H1 (cell line): Measurements from ENCODE around the gene NAT10. TPM values are rescaled to one million over a fixed set of nuclear protein-coding genes. Genes with fewer than 3 reads are reported as not detected.

Experiments
- GABPA ChIP-seq: IDR thresholded peaks from 2 replicates; pipeline ENCODE4 v1.6.1; 2011; ENCODE audit warnings: mild to moderate bottlenecking, low read length, moderate library complexity, borderline replicate concordance; ENCODE audit not compliant: insufficient read depth
- GTF2F1 ChIP-seq: IDR thresholded peaks from 2 replicates; pipeline ENCODE4 v1.6.1; 2012; ENCODE audit warnings: low read depth, low read length, improper control_type of control experiment, borderline replicate concordance
- PHF8 ChIP-seq: fragments of 200-600 bp; sonication (generic); conservative IDR thresholded peaks from 2 replicates; pipeline ENCODE4 v1.7.1; 2012; ENCODE audit warnings: low read depth, mild to moderate bottlenecking, inconsistent platforms, low read length, moderate library complexity
- RAD21 ChIP-seq, 2 experiments: IDR thresholded peaks in 1 of 2; conservative IDR thresholded peaks in 1 of 2; 2 replicates each; pipeline ENCODE4 v1.6.1; 2011; ENCODE audit warnings: low read depth in 2 of 2, low read length in 2 of 2, improper control_type of control experiment in 1 of 2, inconsistent platforms in 1 of 2, mild to moderate bottlenecking in 1 of 2, moderate library complexity in 1 of 2
- RFX5 ChIP-seq: IDR thresholded peaks from 2 replicates; pipeline ENCODE4 v1.6.1; 2011; ENCODE audit warnings: low read depth, low read length, improper control_type of control experiment, borderline replicate concordance
- SIRT6 ChIP-seq: IDR thresholded peaks from one replicate; pipeline ENCODE4 v1.7.1; 2012; ENCODE audit warnings: low read length, inconsistent platforms
- SRF ChIP-seq: IDR thresholded peaks from 2 replicates; pipeline ENCODE4 v1.6.1; 2011; ENCODE audit warnings: mild to moderate bottlenecking, low read depth, low read length, moderate library complexity
- TCF12 ChIP-seq: IDR thresholded peaks from 2 replicates; pipeline ENCODE4 v1.6.1; 2011; ENCODE audit warnings: low read depth, mild to moderate bottlenecking, low read length
- polyA plus RNA-seq, 7 experiments: library from polyadenylated mRNA; depleted of rRNA in 3 of 7; stranded (reverse) in 5 of 7; unstranded in 2 of 7; fragments of >200 nt in 5 of 7; fragments of 200-250 nt in 2 of 7; gene quantifications; 1 replicate in 5 of 7; 2 replicates in 1 of 7; 4 replicates in 1 of 7; pipeline versions ENCODE4 v1.2.1 to v1.2.3, GENCODE V29; 2011 to 2013; ENCODE audit warnings: missing spikeins in 2 of 7, mixed read lengths in 2 of 7
- total RNA-seq: library from RNA; stranded (reverse); fragmentation: NEBNext Ultra II Directional; extraction: Animal tissue kit (Norgen Biotek cat#: 25700); gene quantifications from 2 replicates; pipeline ENCODE4 v1.2.1, GENCODE V29; 2021

NAT10 gene
- total and polyA plus RNA-seq, 2 of the 8 experiments (the other 6 are each of a cell fraction or from before 2014, with no cell fraction given) = 66.3 to 89.6 TPM

- TF ChIP-seq RAD21 (IDR thresholded peaks at IDR 0.05 in 1 of 2, conservative IDR thresholded peaks at IDR 0.05 in 1 of 2; ENCODE audit: low read depth in 2 of 2, low read length in 2 of 2) = no peak
- TF ChIP-seq TCF12 = no peak
- no peak for TF ChIP-seq SRF
- TF ChIP-seq GTF2F1 = no peak
- TF ChIP-seq GABPA = no peak
- TF ChIP-seq PHF8 = no peak
- no peak for TF ChIP-seq RFX5
- TF ChIP-seq SIRT6 = no peak
Observed at GRCh38 chr11:34165121-34165520, 59.7 kb downstream of the NAT10 start (continued).
